GM12878 (cell line): ENCODE data around the gene SHB. TPM values are rescaled to one million over a fixed set of nuclear protein-coding genes. Genes with fewer than 3 reads are reported as not detected.

Experiments
- ATAC-seq: fragments of 200-7000 bp; cut with Tn5 transposase; 3 replicates; pipeline ENCODE4 v1.9.1; 2020; ENCODE audit warnings: mild to moderate bottlenecking, moderate library complexity
- BruUV-seq: library from RNA; stranded (reverse); fragments of 400-500 nt; replicated peaks from 2 replicates; lab custom pipeline; 2021; lab: Mats Ljungman, UMichigan
- CTCF ChIA-PET: fragments of 300-600 bp; sonication (Branson Sonifier 250); formaldehyde crosslinking; extraction: SDS; loops from one replicate; lab custom pipeline; 2021; ENCODE audit warnings: inconsistent platforms; lab: Yijun Ruan, JAX
- POLR2A ChIA-PET: fragments of 350-600 bp; formaldehyde crosslinking; extraction: SDS; loops from one replicate; lab custom pipeline; 2021; ENCODE audit warnings: inconsistent platforms; lab: Charles Lee
- RAD21 ChIA-PET: fragments of 300-600 bp; sonication (Branson Sonifier 250); formaldehyde crosslinking; loops from one replicate; lab custom pipeline; 2023; ENCODE audit warnings: antibody characterized with exemption; ENCODE audit not compliant: unreplicated experiment; lab: Charles Lee
- SMC1A ChIA-PET: fragments of 300-600 bp; sonication (Branson Sonifier 250); formaldehyde crosslinking; loops from one replicate; lab custom pipeline; 2023; ENCODE audit not compliant: unreplicated experiment, uncharacterized antibody; lab: Charles Lee
- DNase-seq: peaks from one replicate; pipeline ENCODE4 v3.0.0-alpha.2; 2011; ENCODE audit warnings: low read depth, low spot score
- FAIRE-seq: peaks from 3 replicates; lab custom pipeline; 2011; peaks lifted over from hg19 to GRCh38; lab: Jason Lieb, UNC
- H2AFZ ChIP-seq: 2 replicates; pipeline ENCODE4 v1.6.0; 2011; ENCODE audit warnings: low read depth, low read length, control low read depth; ENCODE audit not compliant: control insufficient read depth
- H3K27ac ChIP-seq: 2 replicates; pipeline ENCODE4 v1.5.1; 2011; ENCODE audit warnings: control low read depth; ENCODE audit not compliant: control insufficient read depth, insufficient read depth
- H3K27me3 ChIP-seq, 2 experiments: replicated peaks in 1 of 2; 2 replicates each; pipeline versions ENCODE4 v1.6.0 to v1.6.1; 2011; ENCODE audit warnings: low read length in 1 of 2; ENCODE audit not compliant: control insufficient read depth in 2 of 2, insufficient read depth in 2 of 2
- H3K36me3 ChIP-seq, 2 experiments: 2 replicates each; pipeline ENCODE4 v1.5.1; 2011; ENCODE audit warnings: low read length in 1 of 2; ENCODE audit not compliant: control insufficient read depth in 2 of 2, insufficient read depth in 2 of 2
- H3K4me1 ChIP-seq: 2 replicates; pipeline ENCODE4 v1.6.1; 2011; ENCODE audit warnings: mild to moderate bottlenecking, low read length, moderate library complexity, mixed read lengths; ENCODE audit not compliant: control insufficient read depth, insufficient read depth
- H3K4me2 ChIP-seq: 2 replicates; pipeline ENCODE4 v1.6.0; 2011; ENCODE audit warnings: control low read depth; ENCODE audit not compliant: control insufficient read depth, insufficient read depth
- H3K4me3 ChIP-seq: fragments of 200-600 bp; sonication (generic); 2 replicates; pipeline ENCODE4 v1.5.1; 2016
- H3K79me2 ChIP-seq: 2 replicates; pipeline ENCODE4 v1.6.0; 2011; ENCODE audit warnings: low read length; ENCODE audit not compliant: control insufficient read depth, insufficient read depth
- H3K9ac ChIP-seq: 2 replicates; pipeline ENCODE4 v1.8.0; 2011; ENCODE audit warnings: low read length, control low read depth, mixed read lengths; ENCODE audit not compliant: control insufficient read depth, insufficient read depth
- H3K9me3 ChIP-seq: replicated peaks from 3 replicates; pipeline ENCODE4 v1.5.1; 2011; ENCODE audit warnings: mild to moderate bottlenecking, low read length; ENCODE audit not compliant: control insufficient read depth, insufficient read depth
- H4K20me1 ChIP-seq: 2 replicates; pipeline ENCODE4 v1.6.0; 2011; ENCODE audit not compliant: control insufficient read depth, insufficient read depth
- EP300 ChIP-seq, 2 experiments: fragments of 150-350 bp in 1 of 2; IDR thresholded peaks; 2 replicates each; pipeline ENCODE4 v1.6.1; 2011 to 2012; ENCODE audit warnings: low read depth in 2 of 2, low read length in 2 of 2, borderline replicate concordance in 1 of 2, improper control_type of control experiment in 1 of 2, inconsistent platforms in 1 of 2; ENCODE audit not compliant: control insufficient read depth in 1 of 2
- GABPA ChIP-seq: IDR thresholded peaks from 2 replicates; pipeline ENCODE4 v1.6.1; 2014; ENCODE audit warnings: antibody characterized with exemption, low read depth, mild to moderate bottlenecking, inconsistent platforms
- MEF2A ChIP-seq: IDR thresholded peaks from 2 replicates; pipeline ENCODE4 v1.6.1; 2011; ENCODE audit warnings: low read depth, mild to moderate bottlenecking, low read length, moderate library complexity; ENCODE audit not compliant: insufficient read depth
- MEF2B ChIP-seq: fragments of 450-650 bp; IDR thresholded peaks from 2 replicates; pipeline ENCODE4 v1.6.1; 2018; ENCODE audit warnings: mild to moderate bottlenecking, moderate library complexity; ENCODE audit not compliant: partially characterized antibody, poor library complexity, severe bottlenecking
- MYB ChIP-seq: fragments of 150-350 bp; IDR thresholded peaks from 2 replicates; pipeline ENCODE4 v1.6.1; 2014; ENCODE audit warnings: mild to moderate bottlenecking, low read depth, low read length, borderline replicate concordance
- RAD51 ChIP-seq: fragments of 450-650 bp; IDR thresholded peaks from 2 replicates; pipeline ENCODE4 v1.6.1; 2016; ENCODE audit warnings: moderate library complexity, mild to moderate bottlenecking, inconsistent platforms
- RELA ChIP-seq: fragments of 450-650 bp; IDR thresholded peaks from 2 replicates; pipeline ENCODE4 v1.8.0; 2014; ENCODE audit warnings: borderline replicate concordance; ENCODE audit not compliant: partially characterized antibody
- SMC3 ChIP-seq: IDR thresholded peaks from 2 replicates; pipeline ENCODE4 v1.6.1; 2011; ENCODE audit warnings: low read length, improper control_type of control experiment, borderline replicate concordance
- SPI1 ChIP-seq: IDR thresholded peaks from 2 replicates; pipeline ENCODE4 v1.6.1; 2011; ENCODE audit warnings: low read depth, mild to moderate bottlenecking, low read length, moderate library complexity, borderline replicate concordance; ENCODE audit not compliant: insufficient read depth
- TARDBP ChIP-seq: IDR thresholded peaks from 2 replicates; pipeline ENCODE4 v1.6.1; 2016; ENCODE audit warnings: borderline replicate concordance
- ZNF384 ChIP-seq: IDR thresholded peaks from 2 replicates; pipeline ENCODE4 v1.6.1; 2012; ENCODE audit warnings: low read depth, mild to moderate bottlenecking, low read length, improper control_type of control experiment, borderline replicate concordance
- WGBS: methylation state at CpG from one replicate; pipeline ENCODE4 v1.1.6; 2016; ENCODE audit warnings: low lambda C conversion rate; ENCODE audit not compliant: insufficient replicate concordance, insufficient coverage; ENCODE audit errors: missing lambda C conversion rate; 5-methylcytosine and 5-hydroxymethylcytosine counted together
- in situ Hi-C: fragments of 300-500 bp; cut with MboI; formaldehyde crosslinking; loops from 9 replicates; pipeline ENCODE4 v1.14.3; 2018; ENCODE audit warnings: mixed read lengths
- intact Hi-C: fragments of 100-400 bp; cut with micrococcal nuclease; formaldehyde crosslinking; loops from one replicate; pipeline ENCODE4 v1.14.2; 2022; ENCODE audit not compliant: unreplicated experiment
- polyA plus RNA-seq, 11 experiments: library from polyadenylated mRNA; depleted of rRNA in 4 of 11; unstranded in 6 of 11; stranded (reverse) in 5 of 11; fragments of >200 nt; fragmentation: Nextera tagmentation in 4 of 11; fragmentation: Illumina TruSeq in 1 of 11; extraction: Ambion mirVana in 4 of 11; extraction: Trizol in 1 of 11; gene quantifications; 1 replicate in 1 of 11; 2 replicates in 10 of 11; pipeline versions ENCODE4 v1.2.1 to v1.2.3, GENCODE V29; 2011 to 2016; ENCODE audit warnings: inconsistent platforms in 2 of 11, missing spikeins in 2 of 11, low read depth in 1 of 11
- total RNA-seq, 4 experiments: library from RNA; depleted of rRNA in 3 of 4; stranded (reverse); fragments of >200 nt in 3 of 4; fragmentation: Illumina TruSeq in 1 of 4; extraction: Trizol in 1 of 4; gene quantifications; 2 replicates each; pipeline versions ENCODE4 v1.2.1 to v1.2.3, GENCODE V29; 2013 to 2021
- TF ChIP-seq, protein P1 (sequence below): fragments of 450-650 bp; IDR thresholded peaks from 2 replicates; pipeline ENCODE4 v1.6.1; 2018; ENCODE audit warnings: borderline replicate concordance, mild to moderate bottlenecking; ENCODE audit not compliant: partially characterized antibody
- TF ChIP-seq, protein P2 (sequence below): IDR thresholded peaks from 2 replicates; pipeline ENCODE4 v1.6.1; 2012; ENCODE audit warnings: low read depth, low read length, improper control_type of control experiment

Gene SHB
- total and polyA plus RNA-seq, 10 of the 15 experiments (the other 5 are each of a cell fraction or from before 2014, with no cell fraction given) = 0.29 to 6.2 (median 1.3) TPM

DNA sequence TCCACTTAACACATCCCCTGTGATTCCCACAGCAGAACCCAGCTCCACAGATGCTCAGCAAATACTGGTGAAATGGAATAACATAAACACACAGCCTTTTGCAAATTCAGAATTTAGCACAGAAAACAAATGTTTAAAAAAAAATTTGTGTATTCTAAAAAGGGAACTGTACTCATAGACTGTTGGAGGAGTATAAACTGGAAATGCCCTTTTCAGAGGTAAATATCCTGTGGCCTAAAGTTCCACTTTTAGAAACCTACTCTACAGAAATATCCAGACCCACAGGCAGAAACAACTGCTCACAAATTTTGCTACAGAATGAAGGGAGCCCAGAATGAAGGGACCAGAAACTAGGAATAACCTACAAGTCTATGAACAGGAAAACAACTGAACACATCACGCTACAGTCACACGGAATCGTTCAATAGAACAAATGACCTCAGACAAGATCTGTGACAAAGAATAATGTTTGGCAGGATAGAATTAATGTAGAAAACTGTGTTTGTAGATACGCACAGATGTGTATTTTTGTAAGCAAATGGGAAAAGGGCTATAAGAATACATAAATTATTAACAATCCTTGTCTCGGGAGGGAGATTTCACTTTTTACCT is 78.5 kb downstream of the SHB start:
- Histone ChIP-seq H3K9me3 (no peaks in the 10 kb centered on the region), H3K36me3 (no peaks in the 10 kb centered on the region), H4K20me1 (no peaks in the 10 kb centered on the region), H3K27ac (no peak overlapping the region), H3K4me2 (0 out of 2 replicates have a peak overlapping the region, but pooled peaks have one; percentile 5), H3K9ac (no peak overlapping the region), H2AFZ (no peak overlapping the region), H3K4me1 (peaks cover 36% of the 10 kb centered on the region), H3K4me3 (no peak overlapping the region), H3K79me2 (no peaks in the 10 kb centered on the region), H3K27me3 (no peaks in the 10 kb centered on the region)
- FAIRE-seq (no peak), DNase-seq (no peak), ATAC-seq (no peak)
- TF ChIP-seq TARDBP = no peak
- peak; percentile 46 for TF ChIP-seq MEF2B
- TF ChIP-seq SPI1 = peak; percentile 33; the same call in 1 of the 2 replicates
- TF ChIP-seq, protein P1, sequence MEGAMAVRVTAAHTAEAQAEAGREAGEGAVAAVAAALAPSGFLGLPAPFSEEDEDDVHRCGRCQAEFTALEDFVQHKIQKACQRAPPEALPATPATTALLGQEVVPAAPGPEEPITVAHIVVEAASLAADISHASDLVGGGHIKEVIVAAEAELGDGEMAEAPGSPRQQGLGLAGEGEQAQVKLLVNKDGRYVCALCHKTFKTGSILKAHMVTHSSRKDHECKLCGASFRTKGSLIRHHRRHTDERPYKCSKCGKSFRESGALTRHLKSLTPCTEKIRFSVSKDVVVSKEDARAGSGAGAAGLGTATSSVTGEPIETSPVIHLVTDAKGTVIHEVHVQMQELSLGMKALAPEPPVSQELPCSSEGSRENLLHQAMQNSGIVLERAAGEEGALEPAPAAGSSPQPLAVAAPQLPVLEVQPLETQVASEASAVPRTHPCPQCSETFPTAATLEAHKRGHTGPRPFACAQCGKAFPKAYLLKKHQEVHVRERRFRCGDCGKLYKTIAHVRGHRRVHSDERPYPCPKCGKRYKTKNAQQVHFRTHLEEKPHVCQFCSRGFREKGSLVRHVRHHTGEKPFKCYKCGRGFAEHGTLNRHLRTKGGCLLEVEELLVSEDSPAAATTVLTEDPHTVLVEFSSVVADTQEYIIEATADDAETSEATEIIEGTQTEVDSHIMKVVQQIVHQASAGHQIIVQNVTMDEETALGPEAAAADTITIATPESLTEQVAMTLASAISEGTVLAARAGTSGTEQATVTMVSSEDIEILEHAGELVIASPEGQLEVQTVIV = no peak
- TF ChIP-seq RAD51 = no peak
- TF ChIP-seq ZNF384 = peak; percentile 14; the same call in 1 of the 2 replicates
- TF ChIP-seq, protein P2, sequence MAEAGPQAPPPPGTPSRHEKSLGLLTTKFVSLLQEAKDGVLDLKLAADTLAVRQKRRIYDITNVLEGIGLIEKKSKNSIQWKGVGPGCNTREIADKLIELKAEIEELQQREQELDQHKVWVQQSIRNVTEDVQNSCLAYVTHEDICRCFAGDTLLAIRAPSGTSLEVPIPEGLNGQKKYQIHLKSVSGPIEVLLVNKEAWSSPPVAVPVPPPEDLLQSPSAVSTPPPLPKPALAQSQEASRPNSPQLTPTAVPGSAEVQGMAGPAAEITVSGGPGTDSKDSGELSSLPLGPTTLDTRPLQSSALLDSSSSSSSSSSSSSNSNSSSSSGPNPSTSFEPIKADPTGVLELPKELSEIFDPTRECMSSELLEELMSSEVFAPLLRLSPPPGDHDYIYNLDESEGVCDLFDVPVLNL = no peak
- TF ChIP-seq EP300 (IDR thresholded peaks at IDR 0.05; ENCODE audit: borderline replicate concordance in 1 of 2, control insufficient read depth in 1 of 2, low read depth in 2 of 2, low read length in 2 of 2) = peak in 1 of 2 experiments; percentile 17; a peak in 1 of 4 replicates
- no peak for TF ChIP-seq GABPA
- no peak for TF ChIP-seq MYB
- TF ChIP-seq MEF2A = 0 out of 2 replicates have a peak, but pooled peaks have one; percentile 50
- no peak for TF ChIP-seq SMC3
- no peak for TF ChIP-seq RELA
- in situ Hi-C loops = loop anchor here (25.0 kb wide), 1 partner anchor 1053 kb away; no protein-coding TSS in a partner anchor
- BruUV-seq = no TSS peak
- ChIA-PET RAD21 (no interaction called here), CTCF (no interaction called here), POLR2A (no interaction called here), SMC1A (no interaction called here)
- WGBS = 91% methylated on average over 5 of the region's 5 CpGs
- intact Hi-C loops = no loop called here
